Breast epithelium (tissue), 4 donors: Measurements from ENCODE around the gene SCYGR1. TPM values are rescaled to one million over a fixed set of nuclear protein-coding genes. Genes with fewer than 3 reads are reported as not detected.

ENCODE experiments used
- DNase-seq, 2 donors: peaks; one replicate each; pipeline ENCODE4 v3.0.0-alpha.2; 2019; ENCODE audit warnings: low spot score in 2 of 2
- H3K27ac ChIP-seq, 2 donors: fragments of 200-600 bp; sonication (generic) in 1 of 2; one replicate each; pipeline ENCODE4 v1.5.1; 2016 to 2019; ENCODE audit warnings: mild to moderate bottlenecking in 1 of 2
- H3K27me3 ChIP-seq, 2 donors: fragments of 200-600 bp; sonication (generic) in 1 of 2; one replicate each; pipeline versions ENCODE4 v1.5.1 to v1.6.0; 2017 to 2019; ENCODE audit warnings: control low read depth in 1 of 2, mild to moderate bottlenecking in 1 of 2
- H3K36me3 ChIP-seq: fragments of 200-600 bp; one replicate; pipeline ENCODE4 v1.5.1; 2019
- H3K4me1 ChIP-seq, 2 donors: fragments of 200-600 bp; sonication (generic); one replicate each; pipeline ENCODE4 v1.5.1; 2016 to 2019; ENCODE audit warnings: control low read depth in 1 of 2
- H3K4me3 ChIP-seq, 3 donors: fragments of 200-600 bp; sonication (generic); 1 replicate in 2 of 3; 2 replicates in 1 of 3; pipeline ENCODE4 v1.5.1; 2016 to 2019; ENCODE audit warnings: mild to moderate bottlenecking in 3 of 3, moderate library complexity in 2 of 3
- H3K9me3 ChIP-seq, 2 donors: fragments of 200-600 bp; sonication (generic) in 1 of 2; one replicate each; pipeline ENCODE4 v1.5.1; 2016 to 2019; ENCODE audit warnings: control low read depth in 1 of 2
- POLR2A ChIP-seq: fragments of 450-650 bp; IDR thresholded peaks from one replicate; pipeline ENCODE4 v1.6.1; 2016; ENCODE audit warnings: antibody characterized with exemption, mild to moderate bottlenecking, moderate library complexity
- POLR2AphosphoS5 ChIP-seq, 3 donors: sonication (generic); formaldehyde crosslinking; IDR thresholded peaks; one replicate each; pipeline ENCODE4 v1.6.1; 2017; ENCODE audit warnings: antibody characterized with exemption in 3 of 3
- intact Hi-C: fragments of 100-400 bp; cut with DNase I; formaldehyde crosslinking; loops from one replicate; pipeline ENCODE4 v1.15.1; 2023; ENCODE audit warnings: low total_unique reads
- total RNA-seq, 3 donors: library from RNA; depleted of rRNA; stranded (reverse); fragments of >200 nt; gene quantifications; one replicate each; pipeline ENCODE4 v1.1.0, GENCODE V29; 2016
- TF ChIP-seq, protein P1 (sequence below), 3 donors: fragments of 450-650 bp; IDR thresholded peaks; one replicate each; pipeline ENCODE4 v1.5.1; 2016 to 2017; ENCODE audit warnings: antibody characterized with exemption in 3 of 3, mild to moderate bottlenecking in 3 of 3, moderate library complexity in 3 of 3

Gene SCYGR1
- total RNA-seq, 3 donors from 2014 or later: not detected

DNA sequence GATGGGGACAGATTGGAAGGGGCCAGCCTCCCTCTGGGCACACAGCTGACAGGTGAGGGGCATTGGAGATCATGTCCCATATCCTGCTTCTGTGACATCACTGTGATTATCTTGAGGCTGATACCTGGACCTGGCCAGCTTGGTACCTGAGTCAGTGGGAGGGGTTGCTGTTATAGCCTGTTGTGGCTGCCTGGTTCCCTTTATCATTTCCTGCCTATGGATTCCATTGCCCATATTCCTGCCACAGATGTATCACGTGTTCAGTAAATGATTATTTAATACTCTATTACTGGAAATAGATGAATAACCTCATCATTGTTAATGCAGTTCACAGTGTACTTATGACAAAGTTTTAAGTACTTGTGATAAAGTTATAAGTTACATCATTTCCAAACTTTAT, 7.8 kb upstream of the SCYGR1 start:
- intact Hi-C loops: no loop called here
- H3K27ac ChIP-seq: no peak overlapping the region
- no peaks in the 10 kb centered on the region for H3K27me3 ChIP-seq
- no peaks in the 10 kb centered on the region for H3K4me1 ChIP-seq
- DNase-seq: no peak
- no peaks in the 10 kb centered on the region for H3K36me3 ChIP-seq
- no peak overlapping the region for H3K4me3 ChIP-seq
- H3K9me3 ChIP-seq: no peaks in the 10 kb centered on the region
- TF ChIP-seq POLR2AphosphoS5 (IDR thresholded peaks at IDR 0.05) (no peak), POLR2A (no peak)

DNA sequence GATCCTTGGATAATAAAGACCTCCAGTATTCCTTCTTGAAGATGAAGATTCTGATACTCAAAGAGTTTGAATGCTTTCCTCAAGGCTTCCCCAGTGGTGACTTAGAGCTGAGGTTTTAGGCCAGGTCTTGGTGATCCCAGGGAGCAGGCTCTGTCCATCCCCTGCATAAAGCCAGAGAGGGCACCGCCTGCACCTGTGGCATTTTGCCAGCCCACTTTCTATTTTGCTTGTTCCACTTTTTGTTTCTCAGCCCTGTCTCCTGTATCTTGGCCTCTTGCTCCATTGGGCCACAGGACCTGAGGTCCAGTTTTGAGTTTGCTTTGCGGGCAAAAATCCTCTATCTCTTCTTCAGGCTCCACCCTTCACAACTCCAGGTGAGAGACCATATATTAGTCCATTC, 6.7 kb upstream of the SCYGR1 start:
- no peak for DNase-seq
- intact Hi-C loops: no loop called here
- Histone ChIP-seq H3K4me3 (no peak overlapping the region), H3K27me3 (no peaks in the 10 kb centered on the region), H3K27ac (no peak overlapping the region), H3K4me1 (no peaks in the 10 kb centered on the region), H3K9me3 (no peaks in the 10 kb centered on the region), H3K36me3 (no peaks in the 10 kb centered on the region)
- TF ChIP-seq POLR2AphosphoS5 (IDR thresholded peaks at IDR 0.05) (no peak), POLR2A (no peak)
- TF ChIP-seq, protein P1, sequence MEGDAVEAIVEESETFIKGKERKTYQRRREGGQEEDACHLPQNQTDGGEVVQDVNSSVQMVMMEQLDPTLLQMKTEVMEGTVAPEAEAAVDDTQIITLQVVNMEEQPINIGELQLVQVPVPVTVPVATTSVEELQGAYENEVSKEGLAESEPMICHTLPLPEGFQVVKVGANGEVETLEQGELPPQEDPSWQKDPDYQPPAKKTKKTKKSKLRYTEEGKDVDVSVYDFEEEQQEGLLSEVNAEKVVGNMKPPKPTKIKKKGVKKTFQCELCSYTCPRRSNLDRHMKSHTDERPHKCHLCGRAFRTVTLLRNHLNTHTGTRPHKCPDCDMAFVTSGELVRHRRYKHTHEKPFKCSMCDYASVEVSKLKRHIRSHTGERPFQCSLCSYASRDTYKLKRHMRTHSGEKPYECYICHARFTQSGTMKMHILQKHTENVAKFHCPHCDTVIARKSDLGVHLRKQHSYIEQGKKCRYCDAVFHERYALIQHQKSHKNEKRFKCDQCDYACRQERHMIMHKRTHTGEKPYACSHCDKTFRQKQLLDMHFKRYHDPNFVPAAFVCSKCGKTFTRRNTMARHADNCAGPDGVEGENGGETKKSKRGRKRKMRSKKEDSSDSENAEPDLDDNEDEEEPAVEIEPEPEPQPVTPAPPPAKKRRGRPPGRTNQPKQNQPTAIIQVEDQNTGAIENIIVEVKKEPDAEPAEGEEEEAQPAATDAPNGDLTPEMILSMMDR (IDR thresholded peaks at IDR 0.05): no peak

DNA sequence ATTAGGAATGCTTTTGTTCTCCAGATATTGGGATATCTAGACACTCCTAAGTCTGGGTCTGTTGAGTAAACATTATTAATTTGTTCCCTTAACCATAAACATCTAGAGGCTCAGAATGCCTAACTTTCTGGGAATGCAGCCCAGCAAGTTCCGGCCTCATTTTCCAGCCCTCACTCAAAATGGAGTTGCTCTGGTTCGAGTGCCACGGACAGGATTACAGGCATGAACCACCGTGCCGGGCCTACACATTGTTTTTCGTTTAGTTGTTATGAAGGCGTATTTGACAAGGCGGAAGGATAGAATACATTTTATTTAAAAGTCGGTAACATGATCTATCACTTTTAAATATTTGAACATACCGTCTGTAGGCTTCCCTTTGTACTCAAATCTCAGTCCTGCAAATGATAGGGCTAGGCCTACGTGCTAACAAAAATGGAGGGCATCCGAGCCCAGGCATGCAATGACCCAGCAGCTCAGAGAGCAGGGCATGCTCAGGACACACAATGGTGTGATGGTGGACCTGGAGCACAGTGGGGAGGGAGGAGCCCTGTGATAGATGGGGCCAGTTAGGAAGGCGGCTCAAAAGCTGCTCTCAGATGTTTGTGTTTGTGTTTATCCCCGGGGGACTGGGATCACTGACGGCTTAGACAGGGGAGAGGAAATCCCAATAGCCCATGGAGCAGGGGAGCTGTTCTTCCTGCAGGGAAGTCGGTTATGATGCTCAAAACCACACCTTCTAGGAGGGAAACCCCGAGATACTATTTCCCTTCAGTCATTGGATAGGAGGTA, 2.9 kb upstream of the SCYGR1 start:
- no peaks in the 10 kb centered on the region for H3K9me3 ChIP-seq
- intact Hi-C loops: no loop called here
- H3K27ac ChIP-seq: no peak overlapping the region
- no peaks in the 10 kb centered on the region for H3K27me3 ChIP-seq
- H3K36me3 ChIP-seq: no peaks in the 10 kb centered on the region
- no peaks in the 10 kb centered on the region for H3K4me1 ChIP-seq
- no peak overlapping the region for H3K4me3 ChIP-seq
- DNase-seq: no peak
- TF ChIP-seq, protein P1 (IDR thresholded peaks at IDR 0.05): no peak
- no peak for TF ChIP-seq POLR2AphosphoS5 (IDR thresholded peaks at IDR 0.05)
- no peak for TF ChIP-seq POLR2A

DNA sequence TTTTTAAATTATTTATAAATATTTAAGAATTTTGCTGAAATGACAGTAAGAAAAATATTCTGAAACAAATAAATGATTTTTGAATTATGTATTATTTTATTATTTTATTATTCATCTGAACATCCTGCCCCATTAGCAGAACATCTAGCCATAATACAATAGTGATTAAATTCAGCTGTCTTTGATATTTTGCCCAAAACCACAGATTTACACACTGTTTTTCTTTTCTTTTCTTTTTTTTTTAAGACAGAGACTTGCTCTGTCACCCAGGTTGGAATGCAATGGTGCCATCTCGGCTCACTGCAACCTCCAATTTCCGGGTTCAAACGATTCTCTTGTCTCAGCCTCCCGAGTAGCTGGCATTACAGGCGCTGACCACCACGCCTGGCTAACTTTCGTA, 1.9 kb upstream of the SCYGR1 start:
- intact Hi-C loops: loop anchor here (5.0 kb wide), 1 partner anchor 1737 kb away; no protein-coding TSS in a partner anchor
- H3K27me3 ChIP-seq: no peaks in the 10 kb centered on the region
- H3K36me3 ChIP-seq: no peaks in the 10 kb centered on the region
- DNase-seq: no peak
- H3K27ac ChIP-seq: no peak overlapping the region
- TF ChIP-seq POLR2AphosphoS5 (IDR thresholded peaks at IDR 0.05) (no peak), POLR2A (no peak)
- TF ChIP-seq, protein P1 (IDR thresholded peaks at IDR 0.05): no peak
- no peaks in the 10 kb centered on the region for H3K4me1 ChIP-seq
- H3K9me3 ChIP-seq: no peaks in the 10 kb centered on the region
- no peak overlapping the region for H3K4me3 ChIP-seq

DNA sequence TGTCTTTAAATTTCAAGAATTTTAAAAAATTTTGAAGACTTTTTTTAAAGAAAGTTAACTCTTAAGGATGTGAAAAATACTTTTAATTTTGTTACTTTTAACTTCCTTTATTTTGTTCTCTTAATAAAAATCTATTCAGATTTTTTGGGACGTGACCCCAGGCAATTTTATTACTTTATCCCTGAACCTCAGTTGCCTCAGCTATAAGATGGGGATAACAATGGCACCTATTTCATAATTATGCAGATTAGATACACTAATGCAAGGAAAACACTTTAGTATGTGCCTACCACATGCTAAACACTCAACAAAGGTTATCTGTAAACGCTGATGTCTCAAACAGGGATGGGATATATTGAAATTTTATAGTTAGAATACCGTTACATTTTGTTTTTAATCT, 1.5 kb upstream of the SCYGR1 start:
- no peak for DNase-seq
- no peaks in the 10 kb centered on the region for H3K4me1 ChIP-seq
- intact Hi-C loops: loop anchor here (5.0 kb wide), 1 partner anchor 1737 kb away; no protein-coding TSS in a partner anchor
- TF ChIP-seq POLR2AphosphoS5 (IDR thresholded peaks at IDR 0.05) (no peak), POLR2A (no peak)
- TF ChIP-seq, protein P1 (IDR thresholded peaks at IDR 0.05): no peak
- H3K9me3 ChIP-seq: no peaks in the 10 kb centered on the region
- H3K27me3 ChIP-seq: no peaks in the 10 kb centered on the region
- no peaks in the 10 kb centered on the region for H3K36me3 ChIP-seq
- H3K4me3 ChIP-seq: no peak overlapping the region
- H3K27ac ChIP-seq: no peak overlapping the region
